Left ventricle myocardium inferior (tissue), 1 donor: ENCODE measurements around the gene COMMD9. TPM values are rescaled to one million over a fixed set of nuclear protein-coding genes. Genes with fewer than 3 reads are reported as not detected.
"Not testable (repeated sequence)": the region's sequence is repeated elsewhere in the genome, so short reads cannot be mapped to it uniquely, and the experiment has no call there.

Experiments
- DNase-seq: peaks from one replicate; pipeline ENCODE4 v3.0.0-alpha.2; 2020
- H3K27ac ChIP-seq: fragments of 200-600 bp; replicated peaks from 2 replicates; pipeline ENCODE4 v1.8.0; 2021
- H3K27me3 ChIP-seq: fragments of 200-600 bp; 2 replicates; pipeline ENCODE4 v1.8.0; 2021; ENCODE audit warnings: low read depth
- H3K36me3 ChIP-seq: fragments of 200-600 bp; 2 replicates; pipeline ENCODE4 v1.8.0; 2021
- H3K4me1 ChIP-seq: fragments of 200-600 bp; 2 replicates; pipeline ENCODE4 v1.8.0; 2021
- H3K4me3 ChIP-seq: fragments of 200-600 bp; 2 replicates; pipeline ENCODE4 v1.8.0; 2021; ENCODE audit warnings: mild to moderate bottlenecking, moderate library complexity
- H3K9me3 ChIP-seq: fragments of 200-600 bp; replicated peaks from 2 replicates; pipeline ENCODE4 v1.8.0; 2021
- intact Hi-C: fragments of 100-400 bp; cut with micrococcal nuclease; formaldehyde crosslinking; loops from one replicate; pipeline ENCODE4 v1.11.0; 2022
- total RNA-seq: library from RNA; stranded (reverse); fragmentation: NEBNext Ultra II Directional; extraction: Animal tissue kit (Norgen Biotek cat#: 25700); gene quantifications from one replicate; pipeline ENCODE4 v1.2.1, GENCODE V29; 2021
- TF ChIP-seq, protein P1 (sequence below): fragments of 200-600 bp; IDR thresholded peaks from 2 replicates; pipeline ENCODE4 v1.8.0; 2021; ENCODE audit warnings: antibody characterized with exemption, mild to moderate bottlenecking, borderline replicate concordance
- donor health status: DM: no; HTN: yes; CAD: no; lungs with severe emphysema.

The COMMD9 gene
- total RNA-seq, 1 donor from 2014 or later = 58.0 TPM

DNA sequence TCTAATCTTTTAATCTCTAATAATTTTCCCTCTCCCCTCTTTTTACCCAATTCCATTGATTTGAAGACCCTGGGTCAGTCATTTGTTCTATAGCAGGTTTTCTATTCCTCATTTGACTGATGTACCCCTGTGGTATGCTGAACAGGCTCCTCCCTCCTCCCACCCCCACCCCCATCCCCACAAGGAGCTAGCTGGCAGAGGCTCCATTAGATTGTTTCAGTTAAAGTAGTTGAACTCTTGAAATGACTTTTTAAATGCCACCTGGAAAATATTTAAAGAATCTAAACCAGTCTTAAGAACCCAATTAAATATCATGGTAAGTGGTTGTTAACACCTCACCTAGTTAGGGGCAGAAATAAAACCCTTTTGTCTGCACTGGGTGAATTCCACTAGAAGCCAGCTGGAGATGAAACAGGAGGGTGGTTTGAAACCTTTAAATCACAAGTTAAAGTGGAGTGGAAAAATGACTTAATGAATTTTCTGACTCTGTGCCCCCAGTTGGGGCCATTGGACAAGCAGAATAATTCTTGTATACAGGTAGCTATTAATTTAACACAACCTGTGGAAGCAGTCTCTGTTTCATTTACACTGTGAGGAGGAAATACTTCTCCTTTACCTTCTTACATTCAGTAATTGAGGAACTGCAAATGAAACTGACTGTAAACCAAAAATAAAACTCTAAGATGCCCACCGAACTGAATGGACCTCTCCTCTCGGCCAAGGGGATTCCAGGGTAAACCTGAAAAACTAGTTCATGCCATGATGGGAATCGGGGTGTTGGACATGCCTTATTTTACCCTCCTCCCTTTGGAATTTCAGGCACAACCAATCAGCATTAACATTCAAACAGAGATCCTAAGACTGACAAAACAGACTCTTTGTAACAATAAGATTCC is 37.5 kb upstream of the COMMD9 start:
- TF ChIP-seq, protein P1, sequence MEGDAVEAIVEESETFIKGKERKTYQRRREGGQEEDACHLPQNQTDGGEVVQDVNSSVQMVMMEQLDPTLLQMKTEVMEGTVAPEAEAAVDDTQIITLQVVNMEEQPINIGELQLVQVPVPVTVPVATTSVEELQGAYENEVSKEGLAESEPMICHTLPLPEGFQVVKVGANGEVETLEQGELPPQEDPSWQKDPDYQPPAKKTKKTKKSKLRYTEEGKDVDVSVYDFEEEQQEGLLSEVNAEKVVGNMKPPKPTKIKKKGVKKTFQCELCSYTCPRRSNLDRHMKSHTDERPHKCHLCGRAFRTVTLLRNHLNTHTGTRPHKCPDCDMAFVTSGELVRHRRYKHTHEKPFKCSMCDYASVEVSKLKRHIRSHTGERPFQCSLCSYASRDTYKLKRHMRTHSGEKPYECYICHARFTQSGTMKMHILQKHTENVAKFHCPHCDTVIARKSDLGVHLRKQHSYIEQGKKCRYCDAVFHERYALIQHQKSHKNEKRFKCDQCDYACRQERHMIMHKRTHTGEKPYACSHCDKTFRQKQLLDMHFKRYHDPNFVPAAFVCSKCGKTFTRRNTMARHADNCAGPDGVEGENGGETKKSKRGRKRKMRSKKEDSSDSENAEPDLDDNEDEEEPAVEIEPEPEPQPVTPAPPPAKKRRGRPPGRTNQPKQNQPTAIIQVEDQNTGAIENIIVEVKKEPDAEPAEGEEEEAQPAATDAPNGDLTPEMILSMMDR = no peak
- H3K36me3 ChIP-seq = no peaks in the 10 kb centered on the region
- H3K4me1 ChIP-seq = no peaks in the 10 kb centered on the region
- intact Hi-C loops = no loop called here
- H3K9me3 ChIP-seq = no peaks in the 10 kb centered on the region
- no peaks in the 10 kb centered on the region for H3K27me3 ChIP-seq
- H3K27ac ChIP-seq = no peak overlapping the region
- DNase-seq = no peak
- H3K4me3 ChIP-seq = no peak overlapping the region

DNA sequence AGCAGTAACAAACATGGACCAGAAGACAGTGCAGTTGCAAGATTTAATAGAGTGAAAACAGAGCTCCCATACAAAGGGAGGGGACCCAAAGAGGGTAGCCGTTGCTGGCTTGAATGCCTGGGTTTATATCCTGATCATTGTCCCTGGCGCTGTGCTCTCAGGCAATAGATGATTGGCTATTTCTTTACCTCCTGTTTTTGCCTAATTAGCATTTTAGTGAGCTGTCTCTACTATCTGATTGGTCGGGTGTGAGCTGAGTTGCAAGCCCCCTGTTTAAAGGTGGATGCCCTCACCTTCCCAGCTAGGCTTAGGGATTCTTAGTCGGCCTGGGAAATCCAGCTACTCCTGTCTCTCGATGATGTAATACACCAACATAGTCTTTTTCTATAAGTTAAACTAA is 36.2 kb upstream of the COMMD9 start:
- H3K4me3 ChIP-seq, DNase-seq, intact Hi-C loops, H3K4me1 ChIP-seq, H3K9me3 ChIP-seq, H3K27ac ChIP-seq, H3K27me3 ChIP-seq, H3K36me3 ChIP-seq: not testable (repeated sequence)

DNA sequence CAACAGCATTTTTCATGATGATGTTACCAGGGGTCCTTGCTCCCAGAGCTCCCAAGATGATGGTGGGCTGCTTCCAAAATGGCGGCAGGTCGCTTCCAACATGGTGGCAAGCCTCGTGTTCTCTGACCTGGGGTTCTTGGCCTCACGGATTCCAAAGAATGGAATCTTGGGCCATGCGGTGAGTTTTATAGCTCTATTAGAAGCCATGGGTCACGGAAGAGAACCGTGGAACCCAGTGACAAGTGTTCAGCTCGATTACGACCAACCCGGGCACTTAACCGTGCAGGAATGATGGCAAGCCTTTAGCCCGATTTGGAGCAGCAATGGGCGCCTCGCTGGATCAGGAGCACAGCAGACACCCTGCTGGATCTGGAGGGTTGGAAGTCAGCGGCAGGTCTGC is 35.7 kb upstream of the COMMD9 start:
- H3K36me3 ChIP-seq, H3K4me3 ChIP-seq, H3K9me3 ChIP-seq, intact Hi-C loops, H3K4me1 ChIP-seq, H3K27me3 ChIP-seq, DNase-seq, H3K27ac ChIP-seq: not testable (repeated sequence)

DNA sequence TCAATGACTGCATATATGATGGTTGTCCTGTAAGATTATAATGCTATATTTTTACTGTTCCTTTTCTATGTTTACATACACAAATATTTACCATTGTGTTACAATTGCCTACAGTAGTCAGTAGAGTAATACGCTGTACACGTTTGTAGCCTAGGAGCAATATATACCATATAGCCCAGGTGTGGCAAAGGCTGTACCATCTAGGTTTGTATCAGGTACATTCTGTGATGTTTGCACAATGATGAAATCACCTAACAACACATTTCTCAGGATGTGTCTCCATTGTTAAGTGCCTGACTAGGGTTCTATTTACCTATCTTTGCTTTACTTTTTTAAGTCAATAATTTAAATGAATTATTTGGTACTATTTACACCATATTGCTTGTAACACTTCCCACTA is 28.8 kb upstream of the COMMD9 start:
- Histone ChIP-seq H3K36me3 (no peaks in the 10 kb centered on the region), H3K27ac (no peak overlapping the region), H3K4me3 (no peak overlapping the region), H3K9me3 (no peaks in the 10 kb centered on the region), H3K4me1 (peaks cover 13% of the 10 kb centered on the region), H3K27me3 (peaks cover 39% of the 10 kb centered on the region)
- no peak for DNase-seq
- TF ChIP-seq, protein P1 = no peak
- intact Hi-C loops = no loop called here

DNA sequence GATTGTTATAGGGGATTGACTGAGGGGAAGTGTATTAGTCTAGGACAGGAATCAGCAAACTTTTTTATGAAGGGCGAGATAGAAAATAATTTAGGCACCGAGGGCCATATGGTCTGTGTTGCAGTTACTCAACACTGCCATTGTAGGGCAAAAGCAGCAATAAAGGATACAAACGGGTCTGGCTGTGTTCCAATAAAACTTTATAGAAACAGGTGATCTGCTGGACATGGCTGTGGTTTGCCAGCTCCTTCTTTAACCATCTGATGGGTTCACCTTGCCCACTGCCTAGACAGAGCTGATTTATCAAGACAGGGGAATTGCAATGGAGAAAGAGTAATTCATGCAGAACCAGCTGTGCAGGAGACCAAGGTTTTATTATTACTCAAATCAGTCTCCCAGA is 26.8 kb upstream of the COMMD9 start:
- no peaks in the 10 kb centered on the region for H3K36me3 ChIP-seq
- intact Hi-C loops = no loop called here

DNA sequence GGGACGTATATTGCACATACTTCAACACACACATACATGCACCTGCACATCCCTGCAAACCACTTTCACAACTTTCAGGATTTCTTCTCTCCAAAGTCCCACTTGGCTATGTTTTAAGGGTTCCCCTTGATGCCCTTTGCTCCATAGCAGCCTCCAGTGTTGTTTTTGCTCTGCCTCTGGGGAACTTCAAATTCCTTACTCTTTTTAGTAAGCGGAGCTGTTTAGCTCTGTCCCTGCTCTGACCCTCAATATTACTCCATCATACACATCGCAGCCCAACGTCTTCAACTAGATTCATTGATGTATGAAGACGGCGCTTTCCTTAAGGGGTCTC is 25.2 kb upstream of the COMMD9 start:
- TF ChIP-seq, protein P1 = no peak
- H3K9me3 ChIP-seq = no peaks in the 10 kb centered on the region
- H3K4me1 ChIP-seq = peaks cover 13% of the 10 kb centered on the region
- intact Hi-C loops = no loop called here
- H3K4me3 ChIP-seq = no peak overlapping the region
- no peak overlapping the region for H3K27ac ChIP-seq
- no peaks in the 10 kb centered on the region for H3K36me3 ChIP-seq
- peaks cover 39% of the 10 kb centered on the region for H3K27me3 ChIP-seq
- no peak for DNase-seq

More for the DNA sequence above, 26.8 kb upstream of the COMMD9 start:
- no peak for DNase-seq
- no peaks in the 10 kb centered on the region for H3K9me3 ChIP-seq
- H3K4me1 ChIP-seq = peaks cover 13% of the 10 kb centered on the region
- H3K27ac ChIP-seq = no peak overlapping the region
- peaks cover 47% of the 10 kb centered on the region for H3K27me3 ChIP-seq
- H3K4me3 ChIP-seq = no peak overlapping the region
- TF ChIP-seq, protein P1 = no peak
